Measurements from ENCODE around the gene ZNF423. TPM values are rescaled to one million over a fixed set of nuclear protein-coding genes. Genes with fewer than 3 reads are reported as not detected.

The ZNF423 gene
- total RNA-seq, 2 experiments from 2014 or later, result not detected

- no peak overlapping the region for H3K4me3 Mint-ChIP-seq
- no peak for DNase-seq
- no peaks in the 10 kb centered on the region for H3K36me3 Mint-ChIP-seq (ENCODE audit: low read depth)
- no peak for ATAC-seq
- H3K4me1 Mint-ChIP-seq (ENCODE audit: low read depth), result no peaks in the 10 kb centered on the region
- H3K9me3 Mint-ChIP-seq (ENCODE audit: insufficient read depth), result no peaks in the 10 kb centered on the region
- CTCF ChIA-PET, result no interaction called here
- POLR2A ChIA-PET, result no interaction called here
- H3K27me3 Mint-ChIP-seq (ENCODE audit: low read depth), result peaks cover 21% of the 10 kb centered on the region
- no peak overlapping the region for H3K27ac Mint-ChIP-seq
These were observed 372.1 kb downstream of the ZNF423 start for GRCh38 chr16:49483651-49484450.

DNA sequence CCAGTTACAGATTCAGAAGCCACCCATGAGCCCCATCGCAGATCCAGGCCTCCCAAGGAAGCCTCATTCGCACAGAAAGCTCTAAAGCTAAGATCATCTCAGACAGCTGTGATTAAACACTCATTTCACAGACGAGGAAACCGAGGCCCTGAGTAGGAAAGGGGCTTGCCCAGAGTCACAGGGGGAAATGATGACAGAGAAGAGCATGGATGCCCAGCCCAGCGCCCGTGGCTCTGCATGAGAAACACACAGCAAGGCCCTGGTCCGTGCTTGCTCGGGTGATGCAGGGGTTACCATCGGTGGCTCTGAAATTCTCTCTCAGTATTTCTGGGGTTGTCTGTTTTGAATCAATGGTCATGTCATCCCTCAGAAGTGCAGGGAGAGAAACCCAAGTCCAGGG lies 372.7 kb downstream of the ZNF423 start:
- Mint-ChIP-seq H3K4me1 (ENCODE audit: low read depth) (no peaks in the 10 kb centered on the region), H3K27ac (no peak overlapping the region), H3K9me3 (ENCODE audit: insufficient read depth) (no peaks in the 10 kb centered on the region), H3K4me3 (no peak overlapping the region), H3K36me3 (ENCODE audit: low read depth) (no peaks in the 10 kb centered on the region), H3K27me3 (ENCODE audit: low read depth) (peaks cover 24% of the 10 kb centered on the region)
- ChIA-PET POLR2A (no interaction called here), CTCF (no interaction called here)
- no peak for DNase-seq
- no peak for ATAC-seq

DNA sequence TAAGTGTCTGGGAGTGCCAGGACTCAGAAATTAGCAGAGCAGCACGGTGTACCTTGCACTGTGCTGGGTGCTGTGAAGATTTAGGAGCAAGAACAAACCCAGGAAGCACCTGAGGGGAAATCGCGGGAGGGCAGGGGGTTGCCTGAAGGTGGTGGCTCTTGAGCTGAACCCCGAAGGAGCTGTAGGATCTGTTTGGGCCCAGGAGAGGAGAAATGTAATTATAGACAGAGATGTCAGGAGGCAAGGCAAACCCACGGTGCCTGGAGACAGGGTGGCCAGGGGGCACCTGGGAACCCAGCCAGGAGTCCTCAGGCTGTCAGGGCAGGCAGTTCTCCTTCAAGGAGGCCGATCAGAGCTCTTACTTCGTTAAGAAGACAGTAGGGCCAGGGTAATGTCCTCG lies 373.2 kb downstream of the ZNF423 start:
- Mint-ChIP-seq H3K4me3 (no peak overlapping the region), H3K27me3 (ENCODE audit: low read depth) (peaks cover 24% of the 10 kb centered on the region), H3K36me3 (ENCODE audit: low read depth) (no peaks in the 10 kb centered on the region), H3K9me3 (ENCODE audit: insufficient read depth) (no peaks in the 10 kb centered on the region), H3K27ac (no peak overlapping the region), H3K4me1 (ENCODE audit: low read depth) (no peaks in the 10 kb centered on the region)
- ChIA-PET POLR2A (no interaction called here), CTCF (no interaction called here)
- DNase-seq, result no peak
- no peak for ATAC-seq

DNA sequence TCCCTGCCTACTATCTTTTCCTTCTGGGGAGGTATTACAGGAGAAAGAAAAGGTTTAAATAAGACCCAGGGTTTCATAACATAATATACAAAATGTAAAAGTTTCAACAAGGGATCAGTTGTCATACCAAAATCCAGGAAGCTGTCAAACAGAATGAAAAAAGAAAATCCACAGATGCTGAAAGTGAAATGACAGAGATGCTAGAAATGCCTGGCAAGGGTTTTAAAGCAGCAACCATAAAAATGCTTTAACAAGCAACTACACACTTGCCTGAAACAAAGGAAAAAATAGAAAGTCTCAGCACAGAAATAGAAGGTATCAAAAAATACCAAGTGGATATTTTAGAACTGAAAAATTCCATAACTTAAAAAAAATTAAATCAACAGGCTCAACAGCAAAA lies 377.3 kb downstream of the ZNF423 start:
- Mint-ChIP-seq H3K4me3 (no peak overlapping the region), H3K4me1 (ENCODE audit: low read depth) (no peaks in the 10 kb centered on the region), H3K9me3 (ENCODE audit: insufficient read depth) (no peaks in the 10 kb centered on the region), H3K27me3 (ENCODE audit: low read depth) (peaks cover 22% of the 10 kb centered on the region), H3K27ac (no peak overlapping the region), H3K36me3 (ENCODE audit: low read depth) (no peaks in the 10 kb centered on the region)
- ChIA-PET CTCF (no interaction called here), POLR2A (no interaction called here)
- DNase-seq, result no peak
- ATAC-seq, result no peak

GRCh38 chr16:49478107-49478506 lies 377.8 kb downstream of the ZNF423 start:
- Mint-ChIP-seq H3K27ac (no peak overlapping the region), H3K9me3 (ENCODE audit: insufficient read depth) (no peaks in the 10 kb centered on the region), H3K4me1 (ENCODE audit: low read depth) (no peaks in the 10 kb centered on the region), H3K27me3 (ENCODE audit: low read depth) (peaks cover 21% of the 10 kb centered on the region), H3K36me3 (ENCODE audit: low read depth) (no peaks in the 10 kb centered on the region), H3K4me3 (no peak overlapping the region)
- ATAC-seq, result no peak
- no peak for DNase-seq
- ChIA-PET POLR2A (no interaction called here), CTCF (no interaction called here)

GRCh38 chr16:49477250-49477895 lies 378.5 kb downstream of the ZNF423 start:
- CTCF ChIA-PET, result no interaction called here

DNA sequence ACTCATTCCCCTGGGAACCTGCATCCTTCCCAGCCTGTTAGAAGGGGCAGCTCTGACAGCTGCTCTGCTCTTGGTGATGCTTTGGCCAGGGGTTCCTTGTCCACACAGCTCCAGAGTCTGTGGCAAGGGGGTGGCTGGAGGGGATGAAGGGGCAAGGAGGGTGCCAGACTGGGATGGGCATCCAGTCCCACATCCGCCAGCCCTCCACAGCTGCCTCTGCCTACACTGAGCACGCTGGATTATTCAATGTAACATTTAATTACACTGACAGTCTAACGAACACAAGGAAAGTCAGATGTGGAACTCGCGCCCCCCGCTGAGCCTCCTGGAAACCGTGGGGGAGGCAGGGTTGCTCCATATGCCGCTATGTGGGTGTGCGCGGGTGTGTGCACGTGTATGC lies 381.2 kb downstream of the ZNF423 start:
- Mint-ChIP-seq H3K4me1 (ENCODE audit: low read depth) (no peaks in the 10 kb centered on the region), H3K27ac (no peak overlapping the region), H3K4me3 (no peak overlapping the region), H3K36me3 (ENCODE audit: low read depth) (no peaks in the 10 kb centered on the region), H3K9me3 (ENCODE audit: insufficient read depth) (no peaks in the 10 kb centered on the region), H3K27me3 (ENCODE audit: low read depth) (peaks cover 9% of the 10 kb centered on the region)
- no peak for DNase-seq
- ChIA-PET POLR2A (no interaction called here), CTCF (no interaction called here)
- no peak for ATAC-seq

More at GRCh38 chr16:49477250-49477895, 378.5 kb downstream of the ZNF423 start:
- DNase-seq (no peak), ATAC-seq (no peak)
- H3K27ac Mint-ChIP-seq, result no peak overlapping the region
- H3K9me3 Mint-ChIP-seq (ENCODE audit: insufficient read depth), result no peaks in the 10 kb centered on the region
- H3K27me3 Mint-ChIP-seq (ENCODE audit: low read depth), result peaks cover 16% of the 10 kb centered on the region
- no peaks in the 10 kb centered on the region for H3K36me3 Mint-ChIP-seq (ENCODE audit: low read depth)
- no peaks in the 10 kb centered on the region for H3K4me1 Mint-ChIP-seq (ENCODE audit: low read depth)
- POLR2A ChIA-PET, result no interaction called here
- no peak overlapping the region for H3K4me3 Mint-ChIP-seq

DNA sequence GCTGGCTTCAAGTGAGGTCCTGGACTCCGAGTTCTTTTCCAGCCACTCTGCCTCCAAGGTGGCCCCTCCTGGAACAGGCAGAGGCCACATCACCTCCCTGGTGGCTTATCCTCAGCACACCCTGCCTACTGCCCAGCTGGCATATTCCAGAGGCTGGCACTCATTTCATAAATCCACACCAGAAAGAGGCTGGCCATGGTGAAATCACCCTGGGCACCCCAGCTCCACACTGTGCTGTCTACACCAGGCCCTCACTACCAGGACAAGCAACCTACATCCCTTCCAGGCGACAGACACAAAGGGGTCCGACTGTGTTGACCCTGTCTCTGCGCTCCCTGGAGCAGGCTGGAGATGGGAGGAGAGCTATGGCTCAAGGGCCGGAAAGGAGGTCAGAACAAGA lies 382.1 kb downstream of the ZNF423 start:
- Mint-ChIP-seq H3K4me3 (no peak overlapping the region), H3K27me3 (ENCODE audit: low read depth) (peaks cover 7% of the 10 kb centered on the region), H3K4me1 (ENCODE audit: low read depth) (no peaks in the 10 kb centered on the region), H3K9me3 (ENCODE audit: insufficient read depth) (no peaks in the 10 kb centered on the region), H3K36me3 (ENCODE audit: low read depth) (no peaks in the 10 kb centered on the region), H3K27ac (no peak overlapping the region)
- POLR2A ChIA-PET, result no interaction called here
- ATAC-seq (no peak), DNase-seq (no peak)
- CTCF ChIA-PET, result interaction anchor here (0.5 kb wide), 1 partner anchor 8 kb away, joined by 3 read pairs; no protein-coding TSS in a partner anchor

- Mint-ChIP-seq H3K36me3 (ENCODE audit: low read depth) (no peaks in the 10 kb centered on the region), H3K9me3 (ENCODE audit: insufficient read depth) (no peaks in the 10 kb centered on the region), H3K27me3 (ENCODE audit: low read depth) (peaks cover 4% of the 10 kb centered on the region), H3K27ac (no peak overlapping the region), H3K4me1 (ENCODE audit: low read depth) (no peaks in the 10 kb centered on the region), H3K4me3 (no peak overlapping the region)
- ATAC-seq (no peak), DNase-seq (no peak)
- CTCF ChIA-PET, result interaction anchor here (1.7 kb wide), 1 partner anchor 65 kb away, joined by 5 read pairs; no protein-coding TSS in a partner anchor
- POLR2A ChIA-PET, result no interaction called here
These were observed 382.8 kb downstream of the ZNF423 start for GRCh38 chr16:49473131-49473530.

- Mint-ChIP-seq H3K36me3 (ENCODE audit: low read depth) (no peaks in the 10 kb centered on the region), H3K4me1 (ENCODE audit: low read depth) (no peaks in the 10 kb centered on the region), H3K4me3 (no peak overlapping the region), H3K27ac (no peak overlapping the region), H3K27me3 (ENCODE audit: low read depth) (peaks cover 4% of the 10 kb centered on the region), H3K9me3 (ENCODE audit: insufficient read depth) (no peaks in the 10 kb centered on the region)
- ChIA-PET CTCF (interaction anchor here (1.7 kb wide), 1 partner anchor 64 kb away, joined by 5 read pairs; no protein-coding TSS in a partner anchor), POLR2A (no interaction called here)
- ATAC-seq, result no peak
- no peak for DNase-seq
These were observed 383.3 kb downstream of the ZNF423 start for GRCh38 chr16:49472598-49472997.

DNA sequence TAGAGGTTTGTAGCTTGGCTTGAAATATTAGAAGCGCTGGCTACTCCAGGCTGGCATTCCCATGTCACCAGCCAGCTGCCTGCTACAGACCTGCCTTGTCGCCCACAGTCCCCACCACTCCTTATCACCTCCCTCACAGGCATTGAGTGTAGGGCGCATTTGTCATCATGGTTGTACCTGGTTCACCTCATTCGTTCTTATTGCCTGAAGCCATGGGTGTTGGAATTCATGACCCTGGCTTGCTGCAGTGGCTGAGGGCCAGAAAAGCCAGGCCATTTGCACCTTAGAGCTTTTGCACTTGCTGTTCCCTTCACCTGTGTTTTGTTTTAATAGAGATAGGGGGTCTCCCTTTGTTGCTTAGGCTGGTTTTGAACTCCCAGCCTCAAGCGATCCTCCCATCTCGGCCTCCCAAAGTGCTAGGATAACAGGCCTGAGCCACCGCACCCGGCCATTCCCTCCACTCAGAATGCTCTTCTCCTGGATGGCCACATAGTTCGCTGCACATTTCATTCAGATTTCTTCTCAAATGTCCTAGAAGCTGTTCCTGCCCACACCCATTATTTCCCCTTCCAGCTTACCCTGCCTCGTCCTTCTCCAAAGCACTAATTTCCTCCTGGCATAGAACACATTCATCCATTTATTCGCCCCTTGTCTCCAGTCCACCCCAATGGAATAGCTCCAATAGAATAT lies 384.7 kb downstream of the ZNF423 start:
- Mint-ChIP-seq H3K4me3 (no peak overlapping the region), H3K36me3 (ENCODE audit: low read depth) (no peaks in the 10 kb centered on the region), H3K9me3 (ENCODE audit: insufficient read depth) (no peaks in the 10 kb centered on the region), H3K4me1 (ENCODE audit: low read depth) (no peaks in the 10 kb centered on the region), H3K27ac (no peak overlapping the region), H3K27me3 (ENCODE audit: low read depth) (peaks cover 4% of the 10 kb centered on the region)
- DNase-seq, result no peak
- ChIA-PET POLR2A (no interaction called here), CTCF (interaction anchor here (1.7 kb wide), 1 partner anchor 63 kb away, joined by 5 read pairs; no protein-coding TSS in a partner anchor)
- ATAC-seq, result no peak

DNA sequence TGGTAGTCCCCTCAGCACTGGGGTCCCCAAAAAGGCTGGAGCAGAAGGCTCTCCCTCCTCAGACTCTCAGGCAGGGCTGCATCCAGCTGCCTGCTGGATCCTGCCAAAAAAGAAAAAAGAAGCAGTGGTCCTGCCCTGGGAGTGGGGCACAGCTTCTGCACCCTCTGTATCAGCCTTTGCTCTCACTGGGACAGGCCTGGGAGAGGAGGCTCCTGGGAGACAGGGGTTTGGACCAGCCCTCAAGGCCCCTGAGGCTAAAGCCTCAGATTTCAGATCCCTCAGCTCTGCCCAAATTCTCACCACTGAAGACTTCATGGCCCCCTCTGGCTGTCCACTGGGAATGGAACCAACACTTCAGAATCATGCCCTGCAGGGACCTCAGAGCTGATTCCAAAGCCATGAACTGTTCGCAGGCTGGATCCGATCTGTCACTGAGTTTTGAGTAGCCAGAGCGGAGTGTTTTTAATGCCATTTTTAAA lies 385.4 kb downstream of the ZNF423 start:
- H3K27me3 Mint-ChIP-seq (ENCODE audit: low read depth), result peaks cover 4% of the 10 kb centered on the region
- DNase-seq, result no peak
- ATAC-seq, result no peak
- peaks cover 1% of the 10 kb centered on the region for H3K4me1 Mint-ChIP-seq (ENCODE audit: low read depth)
- no peak overlapping the region for H3K27ac Mint-ChIP-seq
- H3K4me3 Mint-ChIP-seq, result no peak overlapping the region
- CTCF ChIA-PET, result no interaction called here
- no peaks in the 10 kb centered on the region for H3K9me3 Mint-ChIP-seq (ENCODE audit: insufficient read depth)
- POLR2A ChIA-PET, result no interaction called here
- no peaks in the 10 kb centered on the region for H3K36me3 Mint-ChIP-seq (ENCODE audit: low read depth)

Measured in activated CD8-positive, alpha-beta T cell treated with anti-CD3 and anti-CD28 coated beads, Interleukin-2, amount 10 ng/mL, durations not matched to agents 7 days and 5 days (primary cell).